ENCODE measurements around the gene SIGLEC6. TPM values are rescaled to one million over a fixed set of nuclear protein-coding genes. Genes with fewer than 3 reads are reported as not detected.

The SIGLEC6 gene
- total RNA-seq, 1 donor from 2014 or later = 6.6 TPM

DNA sequence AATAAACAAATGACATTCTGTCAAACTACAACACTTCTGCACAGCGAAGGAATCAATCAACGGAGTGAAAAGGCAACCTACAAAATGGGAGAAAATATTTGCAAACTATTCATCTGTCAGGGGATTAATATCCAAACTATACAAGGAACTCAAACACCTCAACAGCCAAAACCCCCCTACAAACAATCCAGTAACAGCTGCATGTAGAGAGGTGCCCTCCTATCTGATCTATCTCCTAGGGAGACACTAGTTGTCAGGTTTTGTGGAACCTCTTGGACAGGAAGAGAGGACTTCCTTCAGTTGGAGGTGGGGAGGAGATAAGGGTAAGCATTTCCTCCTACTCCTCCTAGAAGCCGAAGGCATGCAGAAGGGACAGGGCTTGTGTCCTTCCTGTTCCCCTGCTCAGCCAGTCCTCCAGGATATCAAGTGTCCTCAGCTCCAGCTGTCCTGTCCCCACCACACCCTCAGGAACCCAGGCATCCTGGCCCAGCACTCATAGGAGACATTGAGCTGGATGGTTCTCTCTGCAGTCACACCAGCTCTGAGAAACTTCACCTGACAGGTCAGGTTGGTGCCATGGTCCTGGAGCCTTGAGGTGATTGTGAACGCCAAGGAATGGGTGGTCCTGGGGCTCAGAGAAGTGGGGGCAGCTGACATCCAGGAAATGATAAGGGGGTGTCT lies 63.5 kb downstream of the SIGLEC6 start:
- no peaks in the 10 kb centered on the region for H3K9me3 ChIP-seq
- H3K27ac ChIP-seq = no peak overlapping the region
- no peak overlapping the region for H3K4me3 ChIP-seq
- H3K27me3 ChIP-seq = no peaks in the 10 kb centered on the region
- no peaks in the 10 kb centered on the region for H3K4me1 ChIP-seq
- TF ChIP-seq, protein P1, sequence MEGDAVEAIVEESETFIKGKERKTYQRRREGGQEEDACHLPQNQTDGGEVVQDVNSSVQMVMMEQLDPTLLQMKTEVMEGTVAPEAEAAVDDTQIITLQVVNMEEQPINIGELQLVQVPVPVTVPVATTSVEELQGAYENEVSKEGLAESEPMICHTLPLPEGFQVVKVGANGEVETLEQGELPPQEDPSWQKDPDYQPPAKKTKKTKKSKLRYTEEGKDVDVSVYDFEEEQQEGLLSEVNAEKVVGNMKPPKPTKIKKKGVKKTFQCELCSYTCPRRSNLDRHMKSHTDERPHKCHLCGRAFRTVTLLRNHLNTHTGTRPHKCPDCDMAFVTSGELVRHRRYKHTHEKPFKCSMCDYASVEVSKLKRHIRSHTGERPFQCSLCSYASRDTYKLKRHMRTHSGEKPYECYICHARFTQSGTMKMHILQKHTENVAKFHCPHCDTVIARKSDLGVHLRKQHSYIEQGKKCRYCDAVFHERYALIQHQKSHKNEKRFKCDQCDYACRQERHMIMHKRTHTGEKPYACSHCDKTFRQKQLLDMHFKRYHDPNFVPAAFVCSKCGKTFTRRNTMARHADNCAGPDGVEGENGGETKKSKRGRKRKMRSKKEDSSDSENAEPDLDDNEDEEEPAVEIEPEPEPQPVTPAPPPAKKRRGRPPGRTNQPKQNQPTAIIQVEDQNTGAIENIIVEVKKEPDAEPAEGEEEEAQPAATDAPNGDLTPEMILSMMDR (IDR thresholded peaks at IDR 0.05) = no peak
- DNase-seq (ENCODE audit: low spot score in 2 of 2) = peak in 1 of 2 donors; percentile 50
- intact Hi-C loops (cut with DNase I) = no loop called here
- H3K36me3 ChIP-seq = no peaks in the 10 kb centered on the region

Other genes with a start within 250 kb of the SIGLEC6 start
- 4.9 TPM for gene IGLON5, start 220.0 kb downstream of the SIGLEC6 start, total RNA-seq
- gene VSIG10L, start 189.5 kb downstream of the SIGLEC6 start, total RNA-seq = 1.4 TPM
- gene ETFB, start 165.3 kb downstream of the SIGLEC6 start, total RNA-seq = 42.5 TPM
- gene CLDND2, start 162.7 kb downstream of the SIGLEC6 start, total RNA-seq = not detected
- gene NKG7, start 159.0 kb downstream of the SIGLEC6 start, total RNA-seq = 30.2 TPM
- not detected for gene LIM2, start 143.7 kb downstream of the SIGLEC6 start, total RNA-seq
- not detected for gene C19orf84, start 141.1 kb downstream of the SIGLEC6 start, total RNA-seq
- 5.4 TPM for gene SIGLEC10, start 114.0 kb downstream of the SIGLEC6 start, total RNA-seq
- gene SIGLEC8, start 73.2 kb downstream of the SIGLEC6 start, total RNA-seq = not detected
- not detected for gene CEACAM18, start 53.1 kb downstream of the SIGLEC6 start, total RNA-seq
- gene SIGLEC12, start 29.9 kb downstream of the SIGLEC6 start, total RNA-seq = not detected
- gene ZNF175, start 39.6 kb upstream of the SIGLEC6 start, total RNA-seq = 6.1 TPM
- gene SIGLEC5, start 98.7 kb upstream of the SIGLEC6 start, total RNA-seq = not detected
- gene SIGLEC14, start 115.2 kb upstream of the SIGLEC6 start, total RNA-seq = 0.75 TPM
- 16.0 TPM for gene SPACA6, start 161.7 kb upstream of the SIGLEC6 start, total RNA-seq
- gene HAS1, start 192.3 kb upstream of the SIGLEC6 start, total RNA-seq = 2.9 TPM
- 7.9 TPM for gene FPR1, start 220.2 kb upstream of the SIGLEC6 start, total RNA-seq
- 0.21 TPM for gene FPR2, start 229.5 kb upstream of the SIGLEC6 start, total RNA-seq

Data from ascending aorta (tissue), 2 donors.